Measurements from ENCODE around the gene ALPL.

GRCh38 chr1:21537932-21538630, 28.9 kb downstream of the ALPL start:
- no peak for TF ChIP-seq POLR2A (IDR thresholded peaks at IDR 0.05)
- TF ChIP-seq, protein P1, sequence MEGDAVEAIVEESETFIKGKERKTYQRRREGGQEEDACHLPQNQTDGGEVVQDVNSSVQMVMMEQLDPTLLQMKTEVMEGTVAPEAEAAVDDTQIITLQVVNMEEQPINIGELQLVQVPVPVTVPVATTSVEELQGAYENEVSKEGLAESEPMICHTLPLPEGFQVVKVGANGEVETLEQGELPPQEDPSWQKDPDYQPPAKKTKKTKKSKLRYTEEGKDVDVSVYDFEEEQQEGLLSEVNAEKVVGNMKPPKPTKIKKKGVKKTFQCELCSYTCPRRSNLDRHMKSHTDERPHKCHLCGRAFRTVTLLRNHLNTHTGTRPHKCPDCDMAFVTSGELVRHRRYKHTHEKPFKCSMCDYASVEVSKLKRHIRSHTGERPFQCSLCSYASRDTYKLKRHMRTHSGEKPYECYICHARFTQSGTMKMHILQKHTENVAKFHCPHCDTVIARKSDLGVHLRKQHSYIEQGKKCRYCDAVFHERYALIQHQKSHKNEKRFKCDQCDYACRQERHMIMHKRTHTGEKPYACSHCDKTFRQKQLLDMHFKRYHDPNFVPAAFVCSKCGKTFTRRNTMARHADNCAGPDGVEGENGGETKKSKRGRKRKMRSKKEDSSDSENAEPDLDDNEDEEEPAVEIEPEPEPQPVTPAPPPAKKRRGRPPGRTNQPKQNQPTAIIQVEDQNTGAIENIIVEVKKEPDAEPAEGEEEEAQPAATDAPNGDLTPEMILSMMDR (IDR thresholded peaks at IDR 0.05): no peak

All from upper lobe of left lung (tissue), 4 donors.